ENCODE results near the gene COBLL1. TPM values are rescaled to one million over a fixed set of nuclear protein-coding genes. Genes with fewer than 3 reads are reported as not detected.
"Not testable (repeated sequence)": the region's sequence is repeated elsewhere in the genome, so short reads cannot be mapped to it uniquely, and the experiment has no call there.

COBLL1 gene
- total RNA-seq, 1 donor from 2014 or later: 89.4 TPM

- H3K27me3 ChIP-seq (ENCODE audit: low read depth): no peaks in the 10 kb centered on the region
- H3K4me1 ChIP-seq: no peaks in the 10 kb centered on the region
- ATAC-seq: no peak
- H3K27ac ChIP-seq: no peak overlapping the region
- no peaks in the 10 kb centered on the region for H3K36me3 ChIP-seq
- no peaks in the 10 kb centered on the region for H3K9me3 ChIP-seq
- TF ChIP-seq, protein P1, sequence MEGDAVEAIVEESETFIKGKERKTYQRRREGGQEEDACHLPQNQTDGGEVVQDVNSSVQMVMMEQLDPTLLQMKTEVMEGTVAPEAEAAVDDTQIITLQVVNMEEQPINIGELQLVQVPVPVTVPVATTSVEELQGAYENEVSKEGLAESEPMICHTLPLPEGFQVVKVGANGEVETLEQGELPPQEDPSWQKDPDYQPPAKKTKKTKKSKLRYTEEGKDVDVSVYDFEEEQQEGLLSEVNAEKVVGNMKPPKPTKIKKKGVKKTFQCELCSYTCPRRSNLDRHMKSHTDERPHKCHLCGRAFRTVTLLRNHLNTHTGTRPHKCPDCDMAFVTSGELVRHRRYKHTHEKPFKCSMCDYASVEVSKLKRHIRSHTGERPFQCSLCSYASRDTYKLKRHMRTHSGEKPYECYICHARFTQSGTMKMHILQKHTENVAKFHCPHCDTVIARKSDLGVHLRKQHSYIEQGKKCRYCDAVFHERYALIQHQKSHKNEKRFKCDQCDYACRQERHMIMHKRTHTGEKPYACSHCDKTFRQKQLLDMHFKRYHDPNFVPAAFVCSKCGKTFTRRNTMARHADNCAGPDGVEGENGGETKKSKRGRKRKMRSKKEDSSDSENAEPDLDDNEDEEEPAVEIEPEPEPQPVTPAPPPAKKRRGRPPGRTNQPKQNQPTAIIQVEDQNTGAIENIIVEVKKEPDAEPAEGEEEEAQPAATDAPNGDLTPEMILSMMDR (IDR thresholded peaks at IDR 0.05): no peak
- intact Hi-C loops (cut with DNase I): no loop called here
- no peak overlapping the region for H3K4me3 ChIP-seq
- no peak for DNase-seq
Measured at GRCh38 chr2:164860694-164861042, 19.0 kb upstream of the COBLL1 start.

DNA sequence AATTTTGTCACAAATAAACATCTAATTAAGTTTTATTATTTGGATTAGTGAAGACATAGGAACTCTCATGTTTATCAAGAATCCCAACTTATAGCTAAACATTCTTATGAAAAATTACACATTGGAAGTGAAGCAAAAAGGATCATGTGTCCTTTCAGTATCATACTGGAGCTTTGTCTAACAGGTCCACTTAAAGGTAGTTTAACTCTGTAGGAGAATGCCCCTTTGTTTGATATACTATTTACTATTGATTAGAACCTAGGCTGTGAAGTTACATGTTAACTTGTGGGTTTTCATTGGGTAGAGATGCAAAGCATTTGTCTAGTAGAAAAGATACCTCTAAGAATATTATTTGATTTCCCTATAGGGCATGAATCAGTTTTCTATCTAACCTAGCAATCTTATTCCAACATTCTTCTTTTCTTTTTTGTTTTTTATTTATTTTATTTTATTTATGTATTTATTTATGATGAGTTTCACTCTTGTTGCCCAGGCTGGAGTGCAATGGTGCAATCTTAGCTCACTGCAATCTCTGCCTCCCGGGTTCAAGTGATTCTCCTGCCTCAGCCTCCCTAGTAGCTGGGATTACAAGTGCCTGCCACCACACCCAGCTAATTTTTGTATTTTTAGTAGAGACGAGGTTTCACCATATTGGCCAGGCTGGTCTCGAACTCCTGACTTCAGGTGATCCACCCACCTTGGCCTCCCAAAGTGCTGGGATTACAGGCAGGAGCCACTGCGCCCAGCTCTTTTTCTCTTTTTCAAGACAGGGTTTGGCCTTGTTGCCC lies 18.5 kb upstream of the COBLL1 start:
- H3K4me3 ChIP-seq; DNase-seq; H3K4me1 ChIP-seq; intact Hi-C loops (cut with DNase I); H3K27me3 ChIP-seq (ENCODE audit: low read depth); ATAC-seq; H3K36me3 ChIP-seq; H3K27ac ChIP-seq; H3K9me3 ChIP-seq: not testable (repeated sequence)

GRCh38 chr2:164859251-164859818 lies 17.7 kb upstream of the COBLL1 start:
- TF ChIP-seq, protein P1 (IDR thresholded peaks at IDR 0.05): no peak
- H3K36me3 ChIP-seq: no peaks in the 10 kb centered on the region
- H3K4me1 ChIP-seq: no peaks in the 10 kb centered on the region
- ATAC-seq (peak in 1 of 2 donors; percentile 23), DNase-seq (no peak)
- no peak overlapping the region for H3K4me3 ChIP-seq
- no peaks in the 10 kb centered on the region for H3K27me3 ChIP-seq (ENCODE audit: low read depth)
- H3K9me3 ChIP-seq: no peaks in the 10 kb centered on the region
- intact Hi-C loops (cut with DNase I): no loop called here
- H3K27ac ChIP-seq: no peak overlapping the region

DNA sequence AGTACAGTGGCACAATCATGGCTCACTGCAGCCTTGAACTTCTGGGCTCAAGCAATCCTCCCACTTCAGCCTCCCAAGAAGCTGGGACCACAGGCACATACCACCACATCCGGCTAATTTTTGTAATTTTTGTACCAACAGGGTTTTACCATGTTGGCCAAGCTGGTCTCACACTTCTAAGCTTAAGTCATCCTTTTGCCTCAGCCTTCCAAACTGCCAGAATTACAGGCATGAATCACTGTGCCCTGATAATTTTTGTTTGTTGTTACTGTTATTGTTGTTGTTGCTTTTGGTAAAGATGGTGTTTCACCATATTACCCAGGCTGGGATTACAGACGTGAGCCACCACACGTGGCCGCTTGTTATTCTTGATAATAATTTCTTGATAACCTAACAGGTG lies 10.5 kb upstream of the COBLL1 start:
- Histone ChIP-seq H3K27ac (no peak overlapping the region), H3K4me1 (peaks cover 13% of the 10 kb centered on the region), H3K36me3 (no peaks in the 10 kb centered on the region), H3K9me3 (no peaks in the 10 kb centered on the region), H3K27me3 (ENCODE audit: low read depth) (no peaks in the 10 kb centered on the region), H3K4me3 (no peak overlapping the region)
- TF ChIP-seq, protein P1 (IDR thresholded peaks at IDR 0.05): no peak
- ATAC-seq (no peak), DNase-seq (no peak)
- intact Hi-C loops (cut with DNase I): no loop called here

GRCh38 chr2:164850235-164850634 lies 8.6 kb upstream of the COBLL1 start:
- Histone ChIP-seq H3K4me1 (peaks cover 13% of the 10 kb centered on the region), H3K4me3 (no peak overlapping the region), H3K9me3 (no peaks in the 10 kb centered on the region), H3K27me3 (ENCODE audit: low read depth) (no peaks in the 10 kb centered on the region), H3K27ac (no peak overlapping the region), H3K36me3 (no peaks in the 10 kb centered on the region)
- DNase-seq: no peak
- no peak for ATAC-seq
- TF ChIP-seq, protein P1 (IDR thresholded peaks at IDR 0.05): no peak
- intact Hi-C loops (cut with DNase I): no loop called here

GRCh38 chr2:164849506-164849905 lies 7.9 kb upstream of the COBLL1 start:
- intact Hi-C loops (cut with DNase I): no loop called here
- H3K4me1 ChIP-seq: peaks cover 13% of the 10 kb centered on the region
- no peak overlapping the region for H3K4me3 ChIP-seq
- no peaks in the 10 kb centered on the region for H3K27me3 ChIP-seq (ENCODE audit: low read depth)
- no peaks in the 10 kb centered on the region for H3K9me3 ChIP-seq
- no peak overlapping the region for H3K27ac ChIP-seq
- ATAC-seq: no peak
- DNase-seq: no peak
- TF ChIP-seq, protein P1 (IDR thresholded peaks at IDR 0.05): no peak
- no peaks in the 10 kb centered on the region for H3K36me3 ChIP-seq

Measured in lower lobe of right lung (tissue), 2 donors.